Thoracic aorta endothelial cell (primary cell): ENCODE data around the gene A3GALT2. TPM values are rescaled to one million over a fixed set of nuclear protein-coding genes. Genes with fewer than 3 reads are reported as not detected.

Experiments
- small RNA-seq: library from RNA; depleted of rRNA; stranded (forward); fragments of <200 nt; gene quantifications from one replicate; pipeline ENCODE3, GENCODE V24; 2012
- total RNA-seq: library from RNA; depleted of rRNA; stranded (reverse); fragments of >200 nt; gene quantifications from 2 replicates; pipeline ENCODE4 v1.2.3, GENCODE V29; 2012

The A3GALT2 gene
- total RNA-seq, result not detected in 2 replicates

DNA sequence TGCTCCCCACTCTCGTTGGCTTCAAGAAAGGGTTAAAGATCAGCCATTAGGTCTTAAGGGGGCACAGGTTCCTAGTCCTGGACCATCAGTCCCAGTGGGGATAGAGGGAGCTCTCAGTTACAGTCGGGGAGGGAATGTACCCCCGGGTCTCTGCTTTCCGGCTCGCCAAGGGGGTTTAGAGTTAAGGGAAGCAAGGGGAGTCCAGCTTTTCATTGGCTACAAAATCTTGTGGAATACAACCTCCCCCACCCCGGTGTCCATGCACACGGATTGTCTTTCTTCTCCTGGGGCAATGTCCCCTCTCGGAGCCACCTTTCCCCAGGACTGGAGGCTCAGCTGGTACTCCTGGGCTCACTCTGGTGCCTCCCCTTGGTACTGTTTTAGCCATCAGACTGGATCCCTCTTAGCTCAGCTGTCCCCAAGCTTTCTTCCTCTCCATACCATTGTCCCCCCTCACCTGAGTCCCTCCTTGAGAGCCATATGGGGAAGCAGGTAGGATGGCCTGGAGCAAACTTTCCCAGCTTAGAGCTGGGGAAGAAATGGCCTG, at the start of gene A3GALT2:
A3GALT2 (minus strand) TSS at position 480 of the 547 bp plus-strand sequence; CDS start at position 480, 0 bp downstream.

Small RNA genes within 50 kb of the gene (small RNA-seq; reads per million reads assigned to genes)
- gene RN7SKP16, result not detected

Other genes with a start within 250 kb of the A3GALT2 start
- 1.2 and 1.4 TPM in 2 replicates for gene AZIN2, start 239.9 kb downstream of the A3GALT2 start, total RNA-seq
- 2.7 and 3.2 TPM in 2 replicates for gene TRIM62, start 139.1 kb downstream of the A3GALT2 start, total RNA-seq
- 7.3 and 9.5 TPM in 2 replicates for gene ZNF362, start 64.6 kb downstream of the A3GALT2 start, total RNA-seq
- gene PHC2, start 110.0 kb upstream of the A3GALT2 start, total RNA-seq, result 65.8 and 75.1 TPM in 2 replicates
- gene ZSCAN20, start 151.5 kb upstream of the A3GALT2 start, total RNA-seq, result 9.0 and 9.8 TPM in 2 replicates